IgD-negative memory B cell (primary cell): ENCODE data around the gene CNTNAP2. TPM values are rescaled to one million over a fixed set of nuclear protein-coding genes. Genes with fewer than 3 reads are reported as not detected.
"Not testable (repeated sequence)": the region's sequence is repeated elsewhere in the genome, so short reads cannot be mapped to it uniquely, and the experiment has no call there.

ENCODE experiments used
- H3K27ac Mint-ChIP-seq, 3 donors: one replicate each; pipeline ENCODE4 v1.8.0; 2020 to 2022; ENCODE audit warnings: mild to moderate bottlenecking in 3 of 3, mixed read lengths in 3 of 3, moderate library complexity in 1 of 3
- H3K27me3 Mint-ChIP-seq: one replicate; pipeline ENCODE4 v1.8.0; 2021; ENCODE audit warnings: mixed read lengths
- H3K36me3 Mint-ChIP-seq: one replicate; pipeline ENCODE4 v1.8.0; 2020; ENCODE audit warnings: mild to moderate bottlenecking, mixed read lengths
- H3K4me1 Mint-ChIP-seq, 3 donors: one replicate each; pipeline ENCODE4 v1.8.0; 2020 to 2022; ENCODE audit warnings: mixed read lengths in 3 of 3, mild to moderate bottlenecking in 1 of 3
- H3K4me3 Mint-ChIP-seq, 4 donors: one replicate each; pipeline ENCODE4 v1.8.0; 2020 to 2022; ENCODE audit warnings: mild to moderate bottlenecking in 4 of 4, mixed read lengths in 4 of 4, moderate library complexity in 3 of 4
- H3K9me3 Mint-ChIP-seq, 3 donors: one replicate each; pipeline ENCODE4 v1.8.0; 2020 to 2021; ENCODE audit warnings: mixed read lengths in 3 of 3, mild to moderate bottlenecking in 1 of 3
- polyA plus RNA-seq: library from polyadenylated mRNA; unstranded; fragments of 300-500 nt; fragmentation: Illumina TruSeq; gene quantifications from one replicate; pipeline ENCODE4 v1.2.3, GENCODE V29; 2021

CNTNAP2 gene
- polyA plus RNA-seq, 1 donor from 2014 or later: 47.3 TPM

- Mint-ChIP-seq H3K4me1 (no peaks in the 10 kb centered on the region), H3K4me3 (no peak overlapping the region), H3K9me3 (peaks cover 0 to 10% (median 4%) of the 10 kb centered on the region in 3 donors), H3K27me3 (no peaks in the 10 kb centered on the region), H3K27ac (no peak overlapping the region), H3K36me3 (no peaks in the 10 kb centered on the region)
Measured at GRCh38 chr7:147659036-147659995, 1542.7 kb downstream of the CNTNAP2 start.

- Mint-ChIP-seq H3K27me3 (no peaks in the 10 kb centered on the region), H3K27ac (no peak overlapping the region), H3K9me3 (peaks cover 1 to 6% (median 3%) of the 10 kb centered on the region in 3 donors), H3K4me3 (no peak overlapping the region), H3K36me3 (no peaks in the 10 kb centered on the region), H3K4me1 (no peaks in the 10 kb centered on the region)
Measured at GRCh38 chr7:147664541-147664940, 1547.9 kb downstream of the CNTNAP2 start.

GRCh38 chr7:147670759-147671158 is 1554.2 kb downstream of the CNTNAP2 start:
- Mint-ChIP-seq H3K27ac (no peak overlapping the region), H3K4me1 (no peaks in the 10 kb centered on the region), H3K4me3 (no peak overlapping the region), H3K36me3 (no peaks in the 10 kb centered on the region), H3K9me3 (peaks cover 0 to 19% (median 2%) of the 10 kb centered on the region in 3 donors), H3K27me3 (no peaks in the 10 kb centered on the region)

- Mint-ChIP-seq H3K27ac (no peak overlapping the region), H3K4me1 (no peaks in the 10 kb centered on the region), H3K36me3 (no peaks in the 10 kb centered on the region), H3K9me3 (peaks cover 2 to 20% (median 2%) of the 10 kb centered on the region in 3 donors), H3K27me3 (no peaks in the 10 kb centered on the region), H3K4me3 (no peak overlapping the region)
Measured at GRCh38 chr7:147674705-147675104, 1558.1 kb downstream of the CNTNAP2 start.

- Mint-ChIP-seq H3K27me3 (no peaks in the 10 kb centered on the region), H3K27ac (no peak overlapping the region), H3K4me1 (no peaks in the 10 kb centered on the region), H3K9me3 (peaks cover 0 to 16% (median 2%) of the 10 kb centered on the region in 3 donors), H3K36me3 (no peaks in the 10 kb centered on the region), H3K4me3 (no peak overlapping the region)
Measured at GRCh38 chr7:147678943-147679342, 1562.3 kb downstream of the CNTNAP2 start.

GRCh38 chr7:147681530-147681929 is 1564.9 kb downstream of the CNTNAP2 start:
- no peak overlapping the region for H3K4me3 Mint-ChIP-seq
- H3K27ac Mint-ChIP-seq: no peak overlapping the region

GRCh38 chr7:147700702-147701101 is 1584.1 kb downstream of the CNTNAP2 start:
- Mint-ChIP-seq H3K4me3 (no peak overlapping the region), H3K4me1 (no peaks in the 10 kb centered on the region)

More at GRCh38 chr7:147681530-147681929, 1564.9 kb downstream of the CNTNAP2 start:
- Mint-ChIP-seq H3K36me3 (no peaks in the 10 kb centered on the region), H3K4me1 (no peaks in the 10 kb centered on the region), H3K9me3 (peaks cover 0 to 7% (median 0%) of the 10 kb centered on the region in 3 donors), H3K27me3 (no peaks in the 10 kb centered on the region)

GRCh38 chr7:147707926-147708325 is 1591.3 kb downstream of the CNTNAP2 start:
- Mint-ChIP-seq H3K4me1 (no peaks in the 10 kb centered on the region), H3K9me3 (peaks cover 5 to 27% (median 10%) of the 10 kb centered on the region in 3 donors), H3K27me3 (no peaks in the 10 kb centered on the region), H3K36me3 (no peaks in the 10 kb centered on the region), H3K27ac (no peak overlapping the region), H3K4me3 (no peak overlapping the region)

More at GRCh38 chr7:147700702-147701101, 1584.1 kb downstream of the CNTNAP2 start:
- Mint-ChIP-seq H3K27ac (no peak overlapping the region), H3K27me3 (no peaks in the 10 kb centered on the region), H3K9me3 (peaks cover 7 to 23% (median 7%) of the 10 kb centered on the region in 3 donors), H3K36me3 (no peaks in the 10 kb centered on the region)

- Mint-ChIP-seq H3K4me1 (no peaks in the 10 kb centered on the region), H3K27me3 (no peaks in the 10 kb centered on the region), H3K4me3 (no peak overlapping the region), H3K9me3 (peaks cover 5 to 30% (median 6%) of the 10 kb centered on the region in 3 donors), H3K36me3 (no peaks in the 10 kb centered on the region), H3K27ac (no peak overlapping the region)
Measured at GRCh38 chr7:147708871-147709270, 1592.3 kb downstream of the CNTNAP2 start.

GRCh38 chr7:147711447-147711846 is 1594.8 kb downstream of the CNTNAP2 start:
- Mint-ChIP-seq H3K27me3 (no peaks in the 10 kb centered on the region), H3K27ac (no peak overlapping the region), H3K4me1 (no peaks in the 10 kb centered on the region), H3K4me3 (no peak overlapping the region), H3K9me3 (peaks cover 0 to 27% (median 5%) of the 10 kb centered on the region in 3 donors), H3K36me3 (no peaks in the 10 kb centered on the region)

GRCh38 chr7:147721962-147722830 is 1605.6 kb downstream of the CNTNAP2 start:
- peaks cover 0 to 5% (median 0%) of the 10 kb centered on the region in 3 donors for H3K9me3 Mint-ChIP-seq
- H3K4me1 Mint-ChIP-seq: peaks cover 0 to 2% (median 0%) of the 10 kb centered on the region in 3 donors
- no peaks in the 10 kb centered on the region for H3K36me3 Mint-ChIP-seq
- no peak overlapping the region for H3K4me3 Mint-ChIP-seq
- H3K27ac Mint-ChIP-seq: no peak overlapping the region
- H3K27me3 Mint-ChIP-seq: no peaks in the 10 kb centered on the region

GRCh38 chr7:147723536-147723935 is 1606.9 kb downstream of the CNTNAP2 start:
- H3K27ac Mint-ChIP-seq: no peak overlapping the region
- H3K36me3 Mint-ChIP-seq: no peaks in the 10 kb centered on the region
- peaks cover 0 to 2% (median 0%) of the 10 kb centered on the region in 3 donors for H3K4me1 Mint-ChIP-seq
- H3K9me3 Mint-ChIP-seq: peaks cover 0 to 5% (median 1%) of the 10 kb centered on the region in 3 donors
- H3K4me3 Mint-ChIP-seq: no peak overlapping the region
- no peaks in the 10 kb centered on the region for H3K27me3 Mint-ChIP-seq

GRCh38 chr7:147731311-147731710 is 1614.7 kb downstream of the CNTNAP2 start:
- Mint-ChIP-seq H3K27ac (no peak overlapping the region), H3K36me3 (no peaks in the 10 kb centered on the region), H3K4me1 (no peaks in the 10 kb centered on the region), H3K4me3 (no peak overlapping the region), H3K27me3 (no peaks in the 10 kb centered on the region), H3K9me3 (peaks cover under 1 to 6% (median 3%) of the 10 kb centered on the region in 3 donors)

- not testable (repeated sequence) for H3K9me3 Mint-ChIP-seq, H3K4me1 Mint-ChIP-seq, H3K27me3 Mint-ChIP-seq, H3K36me3 Mint-ChIP-seq, H3K27ac Mint-ChIP-seq
- H3K4me3 Mint-ChIP-seq: peak overlapping the region in 1 of 4 donors; percentile 3
Measured at GRCh38 chr7:147737559-147738214, 1621.1 kb downstream of the CNTNAP2 start.
